WTC11 (cell line): Measurements from ENCODE around the gene RAPGEF2.

Experiments used
- CREM ChIP-seq: sonication (generic); formaldehyde crosslinking; IDR thresholded peaks from 2 replicates; pipeline ENCODE4 v1.8.1; 2022; ENCODE audit warnings: mild to moderate bottlenecking, missing genetic modification reagents, moderate library complexity
- EMX1 ChIP-seq: fragments of 250-450 bp; sonication (Bioruptor Pico); IDR thresholded peaks from 2 replicates; pipeline ENCODE4 v1.8.0; 2021; ENCODE audit warnings: mild to moderate bottlenecking
- FOXP1 ChIP-seq: sonication (generic); formaldehyde crosslinking; IDR thresholded peaks from 2 replicates; pipeline ENCODE4 v1.8.0; 2022; ENCODE audit warnings: missing genetic modification reagents, mild to moderate bottlenecking, moderate library complexity, borderline replicate concordance
- JUN ChIP-seq: sonication (generic); formaldehyde crosslinking; IDR thresholded peaks from 2 replicates; pipeline ENCODE4 v1.8.0; 2023; ENCODE audit warnings: mild to moderate bottlenecking, missing genetic modification reagents
- NR1H2 ChIP-seq: sonication (generic); formaldehyde crosslinking; IDR thresholded peaks from 2 replicates; pipeline ENCODE4 v1.9.0; 2021; ENCODE audit warnings: mild to moderate bottlenecking, moderate library complexity, missing genetic modification reagents
- NR2C2 ChIP-seq: sonication (generic); formaldehyde crosslinking; IDR thresholded peaks from 2 replicates; pipeline ENCODE4 v1.8.0; 2022; ENCODE audit warnings: mild to moderate bottlenecking, missing genetic modification reagents
- SMAD3 ChIP-seq: sonication (generic); formaldehyde crosslinking; IDR thresholded peaks from 2 replicates; pipeline ENCODE4 v1.8.0; 2022; ENCODE audit warnings: missing genetic modification reagents, mild to moderate bottlenecking, borderline replicate concordance
- SP1 ChIP-seq: sonication (generic); formaldehyde crosslinking; conservative IDR thresholded peaks from 2 replicates; pipeline ENCODE4 v1.8.1; 2022; ENCODE audit warnings: missing genetic modification reagents
- TF ChIP-seq, protein P1 (sequence below): sonication (generic); formaldehyde crosslinking; IDR thresholded peaks from 2 replicates; pipeline ENCODE4 v1.8.0; 2023; ENCODE audit warnings: missing genetic modification reagents, mild to moderate bottlenecking, borderline replicate concordance
- TF ChIP-seq, protein P2 (sequence below): fragments of 200-600 bp; IDR thresholded peaks from 2 replicates; pipeline ENCODE4 v1.8.0; 2022; ENCODE audit warnings: antibody characterized with exemption
- TF ChIP-seq, protein P3 (sequence below): sonication (generic); formaldehyde crosslinking; IDR thresholded peaks from 2 replicates; pipeline ENCODE4 v1.8.0; 2023; ENCODE audit warnings: missing genetic modification reagents
- TF ChIP-seq, protein P4 (sequence below): sonication (generic); formaldehyde crosslinking; conservative IDR thresholded peaks from 2 replicates; pipeline ENCODE4 v1.8.1; 2022; ENCODE audit warnings: mild to moderate bottlenecking, missing genetic modification reagents

DNA sequence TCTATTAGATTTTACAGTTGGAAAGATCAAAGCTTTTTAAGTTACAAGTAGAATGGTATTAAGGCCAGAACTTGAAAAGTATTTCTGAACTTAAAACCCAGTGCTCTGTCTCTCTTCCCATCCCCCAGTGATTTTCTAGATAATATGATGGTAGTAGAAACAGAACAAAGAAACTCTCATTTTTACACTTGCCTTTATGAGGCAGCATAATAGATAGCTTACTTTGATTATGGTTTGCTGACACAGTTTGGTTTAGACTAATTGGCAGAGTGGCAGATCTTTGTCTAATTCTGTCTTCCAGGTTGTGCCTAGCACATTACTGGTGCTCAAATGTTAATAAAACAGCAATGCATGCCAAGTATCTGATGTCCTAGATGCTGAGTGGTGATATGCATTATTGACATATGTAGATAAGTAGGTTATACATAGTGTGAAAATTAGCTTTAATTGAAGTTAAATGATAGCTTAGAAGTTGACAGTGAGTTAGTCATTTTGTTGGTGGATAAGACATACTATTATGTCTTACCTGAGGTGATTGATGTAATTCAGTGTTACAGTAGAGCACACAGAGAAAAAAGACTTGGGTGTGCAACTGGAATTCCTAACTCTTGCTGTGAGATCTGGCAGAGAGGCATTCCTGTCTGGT is 4.3 kb upstream of the RAPGEF2 start:
- TF ChIP-seq, protein P1, sequence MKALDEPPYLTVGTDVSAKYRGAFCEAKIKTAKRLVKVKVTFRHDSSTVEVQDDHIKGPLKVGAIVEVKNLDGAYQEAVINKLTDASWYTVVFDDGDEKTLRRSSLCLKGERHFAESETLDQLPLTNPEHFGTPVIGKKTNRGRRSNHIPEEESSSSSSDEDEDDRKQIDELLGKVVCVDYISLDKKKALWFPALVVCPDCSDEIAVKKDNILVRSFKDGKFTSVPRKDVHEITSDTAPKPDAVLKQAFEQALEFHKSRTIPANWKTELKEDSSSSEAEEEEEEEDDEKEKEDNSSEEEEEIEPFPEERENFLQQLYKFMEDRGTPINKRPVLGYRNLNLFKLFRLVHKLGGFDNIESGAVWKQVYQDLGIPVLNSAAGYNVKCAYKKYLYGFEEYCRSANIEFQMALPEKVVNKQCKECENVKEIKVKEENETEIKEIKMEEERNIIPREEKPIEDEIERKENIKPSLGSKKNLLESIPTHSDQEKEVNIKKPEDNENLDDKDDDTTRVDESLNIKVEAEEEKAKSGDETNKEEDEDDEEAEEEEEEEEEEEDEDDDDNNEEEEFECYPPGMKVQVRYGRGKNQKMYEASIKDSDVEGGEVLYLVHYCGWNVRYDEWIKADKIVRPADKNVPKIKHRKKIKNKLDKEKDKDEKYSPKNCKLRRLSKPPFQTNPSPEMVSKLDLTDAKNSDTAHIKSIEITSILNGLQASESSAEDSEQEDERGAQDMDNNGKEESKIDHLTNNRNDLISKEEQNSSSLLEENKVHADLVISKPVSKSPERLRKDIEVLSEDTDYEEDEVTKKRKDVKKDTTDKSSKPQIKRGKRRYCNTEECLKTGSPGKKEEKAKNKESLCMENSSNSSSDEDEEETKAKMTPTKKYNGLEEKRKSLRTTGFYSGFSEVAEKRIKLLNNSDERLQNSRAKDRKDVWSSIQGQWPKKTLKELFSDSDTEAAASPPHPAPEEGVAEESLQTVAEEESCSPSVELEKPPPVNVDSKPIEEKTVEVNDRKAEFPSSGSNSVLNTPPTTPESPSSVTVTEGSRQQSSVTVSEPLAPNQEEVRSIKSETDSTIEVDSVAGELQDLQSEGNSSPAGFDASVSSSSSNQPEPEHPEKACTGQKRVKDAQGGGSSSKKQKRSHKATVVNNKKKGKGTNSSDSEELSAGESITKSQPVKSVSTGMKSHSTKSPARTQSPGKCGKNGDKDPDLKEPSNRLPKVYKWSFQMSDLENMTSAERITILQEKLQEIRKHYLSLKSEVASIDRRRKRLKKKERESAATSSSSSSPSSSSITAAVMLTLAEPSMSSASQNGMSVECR (CRISPR knock-in tag): no peak
- TF ChIP-seq, protein P2, sequence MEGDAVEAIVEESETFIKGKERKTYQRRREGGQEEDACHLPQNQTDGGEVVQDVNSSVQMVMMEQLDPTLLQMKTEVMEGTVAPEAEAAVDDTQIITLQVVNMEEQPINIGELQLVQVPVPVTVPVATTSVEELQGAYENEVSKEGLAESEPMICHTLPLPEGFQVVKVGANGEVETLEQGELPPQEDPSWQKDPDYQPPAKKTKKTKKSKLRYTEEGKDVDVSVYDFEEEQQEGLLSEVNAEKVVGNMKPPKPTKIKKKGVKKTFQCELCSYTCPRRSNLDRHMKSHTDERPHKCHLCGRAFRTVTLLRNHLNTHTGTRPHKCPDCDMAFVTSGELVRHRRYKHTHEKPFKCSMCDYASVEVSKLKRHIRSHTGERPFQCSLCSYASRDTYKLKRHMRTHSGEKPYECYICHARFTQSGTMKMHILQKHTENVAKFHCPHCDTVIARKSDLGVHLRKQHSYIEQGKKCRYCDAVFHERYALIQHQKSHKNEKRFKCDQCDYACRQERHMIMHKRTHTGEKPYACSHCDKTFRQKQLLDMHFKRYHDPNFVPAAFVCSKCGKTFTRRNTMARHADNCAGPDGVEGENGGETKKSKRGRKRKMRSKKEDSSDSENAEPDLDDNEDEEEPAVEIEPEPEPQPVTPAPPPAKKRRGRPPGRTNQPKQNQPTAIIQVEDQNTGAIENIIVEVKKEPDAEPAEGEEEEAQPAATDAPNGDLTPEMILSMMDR: no peak
- TF ChIP-seq SMAD3 (CRISPR knock-in tag) (no peak), FOXP1 (CRISPR knock-in tag) (no peak), NR1H2 (CRISPR knock-in tag) (no peak), SP1 (no peak), NR2C2 (CRISPR knock-in tag) (no peak), JUN (CRISPR knock-in tag) (no peak), CREM (CRISPR knock-in tag) (no peak), EMX1 (CRISPR knock-in tag) (no peak)
- TF ChIP-seq, protein P3, sequence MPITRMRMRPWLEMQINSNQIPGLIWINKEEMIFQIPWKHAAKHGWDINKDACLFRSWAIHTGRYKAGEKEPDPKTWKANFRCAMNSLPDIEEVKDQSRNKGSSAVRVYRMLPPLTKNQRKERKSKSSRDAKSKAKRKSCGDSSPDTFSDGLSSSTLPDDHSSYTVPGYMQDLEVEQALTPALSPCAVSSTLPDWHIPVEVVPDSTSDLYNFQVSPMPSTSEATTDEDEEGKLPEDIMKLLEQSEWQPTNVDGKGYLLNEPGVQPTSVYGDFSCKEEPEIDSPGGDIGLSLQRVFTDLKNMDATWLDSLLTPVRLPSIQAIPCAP (CRISPR knock-in tag): no peak
- TF ChIP-seq, protein P4, sequence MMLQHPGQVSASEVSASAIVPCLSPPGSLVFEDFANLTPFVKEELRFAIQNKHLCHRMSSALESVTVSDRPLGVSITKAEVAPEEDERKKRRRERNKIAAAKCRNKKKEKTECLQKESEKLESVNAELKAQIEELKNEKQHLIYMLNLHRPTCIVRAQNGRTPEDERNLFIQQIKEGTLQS (CRISPR knock-in tag): no peak
